Stimulated activated CD4-positive, alpha-beta T cell treated with anti-CD3 and anti-CD28 coated beads, Interleukin-4, amount 100 ng/mL, for 48 hours (primary cell): ENCODE results near the gene TMEM147.

Source experiments
- DNase-seq, 2 donors: peaks; one replicate each; pipeline ENCODE4 v3.0.0-alpha.2; 2020; ENCODE audit warnings: low read depth in 2 of 2

TMEM147 gene

GRCh38 chr19:35545001-35545854, at the start of gene TMEM147:
Gene TMEM147 (plus strand): TSS chr19:35545626. CDS start chr19:35545740, 114 bp downstream.
- DNase-seq = peak; percentile 81 to 85

GRCh38 chr19:35497406-35497805, 48.0 kb upstream of the TMEM147 start:
- no peak for DNase-seq

GRCh38 chr19:35498220-35498619, 47.2 kb upstream of the TMEM147 start:
- no peak for DNase-seq

GRCh38 chr19:35498984-35499527, 46.4 kb upstream of the TMEM147 start:
- DNase-seq = no peak

GRCh38 chr19:35500611-35501010, 44.8 kb upstream of the TMEM147 start:
- no peak for DNase-seq

- DNase-seq = no peak
Measured at GRCh38 chr19:35501684-35502083, 43.7 kb upstream of the TMEM147 start.

GRCh38 chr19:35502751-35503150, 42.7 kb upstream of the TMEM147 start:
- DNase-seq = no peak

- DNase-seq = no peak
Measured at GRCh38 chr19:35506011-35506410, 39.4 kb upstream of the TMEM147 start.

GRCh38 chr19:35507561-35507960, 37.9 kb upstream of the TMEM147 start:
- no peak for DNase-seq

GRCh38 chr19:35508129-35508528, 37.3 kb upstream of the TMEM147 start:
- DNase-seq = no peak

GRCh38 chr19:35509018-35509652, 36.3 kb upstream of the TMEM147 start:
- no peak for DNase-seq

- peak; percentile 75 to 80 for DNase-seq
Measured at GRCh38 chr19:35509861-35510625, 35.4 kb upstream of the TMEM147 start.

- no peak for DNase-seq
Measured at GRCh38 chr19:35510626-35510964, 34.8 kb upstream of the TMEM147 start.

- DNase-seq = no peak
Measured at GRCh38 chr19:35511337-35511736, 34.1 kb upstream of the TMEM147 start.

- no peak for DNase-seq
Measured at GRCh38 chr19:35512831-35513627, 32.4 kb upstream of the TMEM147 start.

- no peak for DNase-seq
Measured at GRCh38 chr19:35513628-35514281, 31.7 kb upstream of the TMEM147 start, which contains the start of gene DMKN. Gene DMKN (minus strand): TSS chr19:35513649. CDS start chr19:35513475, 174 bp downstream.

- no peak for DNase-seq
Measured at GRCh38 chr19:35514282-35514809, 31.1 kb upstream of the TMEM147 start.

GRCh38 chr19:35516310-35516709, 29.1 kb upstream of the TMEM147 start:
- DNase-seq = no peak

GRCh38 chr19:35517342-35517741, 28.1 kb upstream of the TMEM147 start:
- DNase-seq = no peak

- DNase-seq = no peak
Measured at GRCh38 chr19:35518313-35518712, 27.1 kb upstream of the TMEM147 start.
